A549 treated with CpdA at 1 μM for 4 hours (cell line): ENCODE results near the gene SURF2. TPM values are rescaled to one million over a fixed set of nuclear protein-coding genes. Genes with fewer than 3 reads are reported as not detected.

Experiments used
- total RNA-seq: library from RNA; stranded (reverse); fragments of 200-300 nt; extraction: Qiagen RNA extraction; gene quantifications from 5 replicates; pipeline ENCODE4 v1.2.3, GENCODE V29; 2022; ENCODE audit warnings: low read depth

The SURF2 gene
- 39.2 to 55.8 TPM (median 47.0 TPM) in 5 replicates for total RNA-seq

DNA sequence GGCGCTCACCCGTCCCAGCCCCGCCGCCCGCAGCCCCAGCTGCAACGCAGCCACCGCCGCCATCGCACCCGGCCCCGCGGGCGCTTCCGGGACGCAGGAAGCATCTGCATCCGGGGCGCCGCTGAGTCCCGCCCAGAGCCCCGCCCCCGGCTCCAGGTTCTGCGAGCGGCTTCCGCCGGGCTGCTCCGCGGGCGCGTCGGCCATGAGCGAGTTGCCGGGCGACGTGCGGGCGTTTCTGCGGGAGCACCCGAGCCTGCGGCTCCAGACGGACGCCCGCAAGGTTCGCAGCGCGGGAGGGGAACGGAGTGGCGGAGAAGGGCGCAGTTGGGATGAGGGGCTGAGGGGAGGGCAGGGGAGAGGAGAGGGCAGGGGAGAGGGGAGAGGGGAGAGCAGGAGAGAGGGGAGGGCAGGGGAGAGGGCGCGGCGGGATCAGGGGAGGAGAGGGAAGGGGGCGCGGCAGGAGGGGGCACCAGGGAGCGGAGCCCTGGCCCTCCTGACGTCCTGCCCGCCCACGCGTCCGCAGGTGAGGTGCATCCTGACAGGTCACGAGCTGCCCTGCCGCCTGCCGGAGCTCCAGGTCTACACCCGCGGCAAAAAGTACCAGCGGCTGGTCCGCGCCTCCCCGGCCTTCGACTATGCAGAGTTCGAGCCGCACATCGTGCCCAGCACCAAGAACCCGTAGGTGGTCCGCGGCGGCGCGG lies at the start of gene SURF2, which contains the start of gene SURF1:
Gene SURF2, plus strand, starts transcription at position 160 of the 701 bp plus-strand sequence. Its CDS starts 43 bp downstream, at position 203.
Gene SURF1, minus strand, starts transcription at position 97 of the 701 bp plus-strand sequence. Its CDS starts 34 bp downstream, at position 63.

GRCh38 chr9:133335924-133336811 lies 20.2 kb upstream of the SURF2 start, which contains the start of gene SURF6:
Gene SURF6 (minus strand): TSS chr9:133336188. CDS start chr9:133336132, 56 bp downstream.

GRCh38 chr9:133347985-133348717 lies 8.2 kb upstream of the SURF2 start, which contains the start of the genes MED22 and RPL7A:
Gene MED22 (minus strand): TSS chr9:133348131. CDS start chr9:133346662, 1,469 bp downstream.
Gene RPL7A (plus strand): TSS chr9:133348218. CDS start chr9:133348244, 26 bp downstream.

DNA sequence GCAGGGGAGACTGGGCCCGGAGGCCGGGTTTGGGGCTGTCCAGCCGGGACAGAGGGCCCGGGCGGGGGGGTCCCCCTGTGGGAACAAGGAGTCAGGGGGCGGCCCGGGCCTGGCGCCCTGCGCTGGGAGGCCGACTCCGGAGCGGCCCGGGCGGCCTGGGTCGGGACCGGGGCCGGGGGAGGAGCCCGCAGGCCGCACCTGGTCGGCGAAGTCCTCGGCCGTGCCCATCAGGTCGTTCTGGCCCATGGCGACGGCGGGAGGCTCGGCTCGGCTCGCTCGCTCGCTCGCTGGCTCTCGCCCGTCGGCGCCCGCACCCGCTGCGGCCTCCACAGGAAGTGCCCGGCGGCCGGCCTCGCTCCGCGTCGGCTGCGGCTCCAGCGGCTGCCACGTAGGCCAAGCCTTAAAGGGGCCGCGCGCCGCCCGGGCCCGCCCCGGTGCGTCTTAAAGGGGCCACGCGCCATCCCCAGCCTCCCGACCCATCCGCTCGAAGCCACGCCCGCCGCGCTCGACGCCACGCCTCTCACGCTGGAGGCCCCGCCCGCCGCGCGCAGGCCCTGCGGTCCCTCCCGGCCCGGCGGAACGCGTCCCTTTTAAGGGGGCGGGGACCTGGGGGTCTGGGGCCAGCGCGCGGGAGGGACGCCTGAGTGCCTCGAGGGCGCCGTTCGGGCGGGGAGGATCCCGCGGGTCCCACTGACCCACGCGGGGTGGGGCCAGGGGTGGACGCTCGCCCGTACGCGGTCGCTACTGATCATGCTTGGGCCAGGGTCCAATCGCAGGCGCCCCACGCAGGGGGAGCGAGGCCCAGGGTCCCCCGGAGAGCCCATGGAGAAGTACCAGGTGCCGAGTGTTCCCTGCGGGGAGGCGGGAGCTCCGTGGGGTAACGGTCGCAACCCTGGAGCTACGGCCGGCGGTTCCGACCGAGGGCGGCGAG lies 19.6 kb downstream of the SURF2 start, which contains the start of the genes STKLD1 and SURF4:
Gene STKLD1, plus strand, starts transcription at position 643 of the 931 bp plus-strand sequence. Its CDS starts 108 bp downstream, at position 751.
Gene SURF4, minus strand, starts transcription at position 337 of the 931 bp plus-strand sequence. Its CDS starts 91 bp downstream, at position 246.

Other genes starting within 250 kb of the SURF2 start
- 21.0 to 27.1 TPM (median 24.4 TPM) in 5 replicates for gene RALGDS, start 235.3 kb upstream of the SURF2 start, total RNA-seq
- gene GBGT1, start 192.6 kb upstream of the SURF2 start, total RNA-seq, result 1.6 to 3.0 TPM (median 2.8 TPM) in 5 replicates
- gene OBP2B, start 147.3 kb upstream of the SURF2 start, total RNA-seq, result not detected in 5 replicates
- not detected in 5 replicates for gene ABO, start 81.3 kb upstream of the SURF2 start, total RNA-seq
- 24.0 to 32.5 TPM (median 27.3 TPM) in 5 replicates for gene SURF6, start 20.4 kb upstream of the SURF2 start, total RNA-seq
- gene MED22, start 8.4 kb upstream of the SURF2 start, total RNA-seq, result 23.9 to 31.9 TPM (median 29.7 TPM) in 5 replicates
- gene RPL7A, start 8.3 kb upstream of the SURF2 start, total RNA-seq, result 3,321 to 3,607 TPM (median 3,503 TPM) in 5 replicates
- 30.5 to 49.9 TPM (median 44.1 TPM) in 5 replicates for gene SURF1, start 63 bp upstream of the SURF2 start, total RNA-seq
- gene SURF4, start 19.5 kb downstream of the SURF2 start, total RNA-seq, result 179 to 209 TPM (median 208 TPM) in 5 replicates
- 0.23 to 1.4 TPM (median 0.81 TPM) in 5 replicates for gene STKLD1, start 19.8 kb downstream of the SURF2 start, total RNA-seq
- gene REXO4, start 61.5 kb downstream of the SURF2 start, total RNA-seq, result 31.4 to 44.3 TPM (median 39.2 TPM) in 5 replicates
- 0.28 to 0.73 TPM (median 0.48 TPM) in 5 replicates for gene ADAMTS13, start 65.8 kb downstream of the SURF2 start, total RNA-seq
- gene CACFD1, start 103.4 kb downstream of the SURF2 start, total RNA-seq, result 3.3 to 4.8 TPM (median 4.4 TPM) in 5 replicates
- gene SLC2A6, start 122.5 kb downstream of the SURF2 start, total RNA-seq, result 16.2 to 24.6 TPM (median 21.2 TPM) in 5 replicates
- not detected in 5 replicates for gene MYMK, start 168.4 kb downstream of the SURF2 start, total RNA-seq
- gene ADAMTSL2, start 178.2 kb downstream of the SURF2 start, total RNA-seq, result not detected in 5 replicates